GM18861 (cell line): Measurements from ENCODE around the gene C12orf42.
"Not testable (repeated sequence)": the region's sequence is repeated elsewhere in the genome, so short reads cannot be mapped to it uniquely, and the experiment has no call there.

Experiments used
- ATAC-seq: cut with Tn5 transposase; IDR thresholded peaks from one replicate; pipeline ENCODE4 v1.9.1; 2021; ENCODE audit not compliant: unreplicated experiment

The C12orf42 gene

DNA sequence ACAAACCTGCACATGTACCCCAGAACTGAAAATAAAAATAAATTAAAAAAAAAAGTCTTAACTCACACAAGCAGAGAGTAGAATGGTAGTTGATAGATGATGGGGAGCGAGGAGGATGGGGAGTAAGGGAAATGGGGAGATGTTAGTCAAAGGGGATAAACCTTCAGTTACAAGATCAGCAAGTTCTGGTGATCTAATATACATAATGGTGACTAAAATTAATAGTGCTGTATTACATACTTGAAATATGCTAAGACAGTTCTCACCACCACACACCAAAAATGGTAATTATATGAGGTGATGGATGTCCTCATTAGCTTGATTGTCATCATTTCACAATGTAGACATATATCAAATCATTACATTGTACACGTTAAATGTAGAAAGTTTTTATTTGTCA, 3.2 kb upstream of the C12orf42 start:
- ATAC-seq, result no peak

DNA sequence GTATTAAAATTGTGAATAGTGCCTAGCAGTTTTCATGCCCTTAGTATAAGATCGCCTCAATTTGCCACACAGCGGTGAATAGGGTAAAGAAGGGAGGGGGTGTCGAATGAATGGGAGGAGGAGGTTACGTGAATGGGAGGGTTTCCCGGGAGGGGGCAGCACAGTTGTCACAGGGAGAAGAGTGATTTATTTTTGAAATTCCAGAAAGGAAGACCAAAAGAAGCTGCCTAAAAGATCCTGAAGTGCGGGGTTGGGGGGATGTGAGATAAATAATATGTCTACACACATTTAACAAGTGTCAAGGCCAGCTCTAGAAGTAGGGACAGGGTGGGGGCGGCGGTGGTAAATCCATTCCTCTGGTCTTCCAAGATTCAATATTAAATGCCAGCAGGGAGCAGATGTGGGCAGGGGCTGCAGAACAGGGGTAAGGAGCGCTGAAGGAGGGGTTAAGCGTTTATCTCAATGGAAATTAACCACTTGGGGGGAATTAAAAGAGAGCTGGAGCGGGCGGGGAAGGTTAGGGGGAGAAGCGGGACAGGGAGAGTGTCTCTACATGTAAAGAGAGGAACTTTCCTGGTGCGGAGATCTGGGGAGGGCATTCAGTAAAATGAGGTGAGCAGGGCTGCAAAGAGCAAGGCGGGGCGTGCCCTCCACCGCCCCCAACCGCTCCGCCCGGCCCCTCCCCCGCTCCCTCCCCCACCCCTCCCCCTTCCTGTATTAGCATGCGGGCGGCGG, 867 bp downstream of the C12orf42 start:
- no peak for ATAC-seq

DNA sequence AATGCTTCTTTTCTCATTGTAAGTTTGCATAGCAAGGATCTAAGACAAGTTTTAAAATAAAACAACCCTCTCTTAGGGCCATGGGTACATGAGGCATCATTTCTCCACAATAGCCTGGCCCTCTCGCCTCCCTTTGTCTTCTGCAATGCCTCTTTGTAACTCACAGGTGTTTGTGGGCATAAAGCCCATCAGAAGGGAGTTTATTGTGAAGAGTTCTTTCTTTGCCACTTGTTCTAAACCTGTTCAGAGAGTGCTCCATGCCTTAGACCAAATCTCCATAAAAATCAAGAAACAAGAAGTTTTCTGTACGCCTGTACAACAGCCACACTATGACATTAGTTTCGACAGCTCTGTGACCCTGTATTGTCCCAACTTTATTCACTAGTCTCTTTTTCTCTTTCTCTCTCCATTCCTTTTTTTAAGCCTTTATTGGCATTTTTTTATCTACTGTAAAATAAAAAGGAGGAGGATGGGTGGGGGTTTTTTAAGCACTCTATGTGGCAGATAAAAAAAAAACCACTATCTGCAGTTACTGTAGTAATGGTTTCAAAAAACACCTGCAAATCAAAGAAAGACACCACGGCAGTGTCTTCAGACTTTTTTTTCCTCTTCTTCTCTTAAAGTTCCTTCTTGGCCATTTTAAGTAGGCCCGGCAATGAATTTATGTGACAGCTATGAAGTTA, 1.6 kb downstream of the C12orf42 start:
- ATAC-seq, result no peak

GRCh38 chr12:103493199-103493598, 2.6 kb downstream of the C12orf42 start:
- no peak for ATAC-seq

GRCh38 chr12:103482365-103482764, 13.4 kb downstream of the C12orf42 start:
- no peak for ATAC-seq

- no peak for ATAC-seq
These were observed 20.7 kb downstream of the C12orf42 start for GRCh38 chr12:103475073-103475472.

DNA sequence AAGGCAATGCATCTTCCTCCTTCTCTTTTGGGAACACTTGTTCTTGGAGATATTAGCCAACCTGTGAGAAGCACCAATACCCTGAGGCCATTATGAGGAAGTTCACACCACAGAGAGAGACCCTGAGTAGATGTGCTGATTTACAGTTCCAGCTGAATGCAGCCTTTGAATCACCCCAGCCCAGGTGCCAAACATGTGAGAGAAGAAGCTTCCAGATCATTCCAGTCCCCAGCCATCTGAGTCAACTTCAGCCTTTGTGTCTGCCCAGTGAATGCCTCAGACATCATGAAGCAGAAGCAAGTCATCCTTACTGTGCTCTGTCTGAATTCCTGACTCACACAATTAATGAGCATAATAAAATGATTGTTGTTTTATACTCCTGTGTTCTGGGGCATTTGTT, 25.1 kb downstream of the C12orf42 start:
- ATAC-seq, result peak; percentile 36

DNA sequence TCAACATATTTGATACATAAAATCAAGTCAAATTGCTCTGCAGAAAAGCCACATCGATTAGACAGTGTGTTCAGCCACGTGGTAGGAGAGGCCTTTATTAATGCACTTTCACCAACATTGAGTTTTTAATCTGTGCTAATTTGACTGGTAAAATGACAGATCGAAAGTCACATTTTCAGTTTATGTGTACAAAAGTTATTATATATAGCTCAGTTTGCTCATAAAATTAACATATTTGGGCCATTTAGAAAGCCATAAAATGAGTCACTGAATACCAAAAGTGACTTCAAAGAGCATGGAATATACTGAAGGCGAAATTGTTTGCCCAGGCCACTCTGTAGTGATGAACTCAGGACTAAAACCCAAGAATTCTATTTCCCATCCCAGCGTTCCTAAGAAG, 26.0 kb downstream of the C12orf42 start:
- peak; percentile 45 for ATAC-seq

- no peak for ATAC-seq
These were observed 26.9 kb downstream of the C12orf42 start for GRCh38 chr12:103468837-103469236.

DNA sequence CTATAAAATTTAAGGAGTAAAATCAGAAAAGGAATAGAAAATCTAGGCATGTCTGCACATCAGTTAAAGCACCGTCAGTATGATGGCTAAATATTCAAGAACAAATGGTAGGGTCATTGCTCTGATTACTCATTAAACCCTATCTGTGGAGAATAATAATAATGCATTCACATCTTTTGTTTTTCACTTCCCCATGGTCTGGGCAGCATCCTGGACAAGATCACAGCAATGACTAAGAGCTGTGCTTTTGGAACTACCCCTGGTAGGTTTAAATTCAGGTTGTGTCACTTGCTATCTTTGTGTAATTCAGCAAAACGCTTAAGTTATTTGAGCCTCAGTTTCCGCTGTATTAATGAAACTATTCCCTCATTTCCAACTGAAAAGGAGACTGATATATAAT, 33.1 kb downstream of the C12orf42 start:
- ATAC-seq, result peak; percentile 95

DNA sequence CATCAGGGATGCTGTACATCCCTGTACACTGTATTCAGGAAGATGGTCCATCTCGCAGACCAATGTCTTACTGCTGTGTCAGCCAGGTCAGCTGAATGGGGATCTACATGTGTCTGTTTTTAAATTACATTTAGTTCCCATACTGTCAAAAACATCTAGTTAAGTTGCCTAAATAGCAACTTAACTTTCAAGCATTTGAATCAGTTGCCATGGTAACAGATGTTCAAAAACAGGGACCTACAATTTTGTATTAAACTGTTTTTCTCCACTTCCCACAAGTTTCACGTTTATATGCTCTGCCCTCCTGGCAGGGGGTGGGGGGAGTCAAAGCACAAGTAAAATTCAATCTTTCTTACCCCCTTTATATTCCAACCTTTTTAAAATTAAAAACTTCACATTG, 38.3 kb downstream of the C12orf42 start:
- no peak for ATAC-seq

- no peak for ATAC-seq
These were observed 39.8 kb downstream of the C12orf42 start for GRCh38 chr12:103456006-103456405.

DNA sequence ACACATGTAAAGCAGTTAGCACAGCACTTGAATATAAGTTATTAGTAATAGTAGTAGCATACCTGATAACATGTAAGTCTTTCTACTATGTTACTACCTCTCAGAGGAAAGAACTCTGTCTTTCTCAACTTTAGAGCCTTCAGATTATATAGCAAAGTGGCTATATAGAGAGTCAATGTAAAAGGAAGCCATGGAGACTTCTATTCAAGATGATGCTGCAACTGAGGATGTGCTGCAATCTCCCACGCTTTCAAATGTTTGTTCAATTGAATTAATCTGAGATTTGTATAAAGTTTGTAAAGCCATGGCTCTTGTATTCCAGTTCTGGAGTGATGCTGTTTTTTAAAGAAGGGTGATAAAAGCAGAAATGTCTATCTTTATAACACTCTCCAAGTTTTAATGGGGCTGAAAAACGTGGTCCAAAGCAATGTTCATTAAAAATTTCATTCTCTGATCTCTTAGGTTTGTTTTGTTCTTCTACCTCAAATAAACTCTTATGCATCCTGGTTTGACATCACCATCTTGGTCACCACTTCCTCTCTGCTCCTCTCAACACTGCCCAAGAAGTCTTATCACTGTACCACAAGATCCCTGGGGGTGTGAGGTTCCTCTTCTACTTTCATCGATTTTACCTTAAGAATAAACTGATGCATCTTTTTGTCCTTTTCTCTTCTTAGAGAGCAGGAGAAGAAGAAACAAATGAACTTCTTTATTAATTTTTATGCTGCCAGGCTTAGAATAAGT, 40.6 kb downstream of the C12orf42 start:
- ATAC-seq, result peak; percentile 91

DNA sequence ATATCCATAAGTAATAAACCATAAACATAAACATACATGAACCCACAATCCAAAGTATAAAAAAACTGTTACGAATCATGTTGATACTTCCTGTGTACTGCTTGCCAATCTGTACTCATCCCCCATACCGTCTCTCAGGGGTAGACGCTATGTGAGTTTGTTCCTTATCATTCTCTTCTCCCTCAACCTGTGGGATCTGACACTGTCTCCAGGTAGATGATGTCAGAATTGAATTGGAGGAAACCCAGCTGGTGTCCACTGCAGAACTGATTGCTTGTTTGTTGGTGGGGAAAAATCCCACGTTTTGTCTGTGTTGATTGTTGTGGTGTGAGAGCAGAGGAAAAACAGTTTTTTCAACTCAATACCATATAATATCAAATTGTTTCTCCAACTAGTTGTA, 50.8 kb downstream of the C12orf42 start:
- ATAC-seq, result no peak

DNA sequence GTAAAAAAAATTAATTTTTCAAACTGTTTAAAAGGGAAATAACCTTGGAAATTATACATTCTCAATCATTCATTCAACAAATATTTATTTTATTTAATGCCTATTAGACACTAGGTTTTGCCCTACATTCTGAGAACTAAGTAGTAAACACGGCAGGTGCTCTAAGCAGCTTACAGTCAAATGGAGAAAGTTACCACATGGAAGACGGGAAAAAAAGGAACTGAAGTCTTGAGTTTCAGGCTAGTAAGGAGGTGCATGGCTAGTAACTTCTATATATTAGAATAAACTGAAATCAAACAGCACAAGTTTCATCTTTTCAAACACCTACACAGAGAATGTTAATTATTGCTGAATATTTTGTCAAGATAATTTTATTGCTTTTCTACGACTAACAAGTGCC, 52.9 kb downstream of the C12orf42 start:
- ATAC-seq, result no peak

GRCh38 chr12:103442182-103442555, 53.6 kb downstream of the C12orf42 start:
- ATAC-seq, result no peak

DNA sequence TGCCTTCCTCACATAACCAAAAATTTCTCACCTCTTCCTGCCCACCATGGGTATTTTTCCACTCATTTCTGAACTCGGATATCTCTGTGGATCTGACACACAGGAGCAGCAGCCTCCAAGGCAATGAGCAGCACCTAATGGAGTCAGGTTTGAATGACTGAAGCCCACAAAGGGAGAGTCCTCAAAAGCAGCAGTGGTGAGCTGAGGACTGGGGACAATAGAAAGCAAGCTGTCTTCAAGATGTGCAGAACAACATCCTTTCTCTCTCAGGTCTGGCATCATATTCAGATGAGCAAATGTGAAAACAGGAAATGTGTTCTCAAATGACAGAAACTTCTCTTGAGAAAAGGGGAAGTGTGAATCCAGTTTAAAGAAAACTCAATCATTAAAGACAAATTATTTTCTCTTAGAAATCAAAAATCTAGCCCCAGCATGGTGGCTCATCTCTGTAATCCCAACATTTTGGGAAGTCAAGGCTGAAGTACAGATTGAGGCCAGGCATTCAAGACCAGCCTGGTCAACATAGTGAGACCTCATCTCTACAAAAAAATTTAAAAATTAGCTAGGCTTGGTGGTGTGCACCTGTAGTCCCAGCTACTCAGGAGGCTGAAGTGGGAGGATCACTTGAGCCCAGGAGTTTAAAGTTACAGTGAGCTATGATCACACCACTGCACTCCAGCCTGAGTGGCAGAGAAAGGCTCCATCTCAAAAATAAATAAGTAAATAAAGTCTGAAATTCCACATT, 54.2 kb downstream of the C12orf42 start:
- ATAC-seq, result peak; percentile 95

DNA sequence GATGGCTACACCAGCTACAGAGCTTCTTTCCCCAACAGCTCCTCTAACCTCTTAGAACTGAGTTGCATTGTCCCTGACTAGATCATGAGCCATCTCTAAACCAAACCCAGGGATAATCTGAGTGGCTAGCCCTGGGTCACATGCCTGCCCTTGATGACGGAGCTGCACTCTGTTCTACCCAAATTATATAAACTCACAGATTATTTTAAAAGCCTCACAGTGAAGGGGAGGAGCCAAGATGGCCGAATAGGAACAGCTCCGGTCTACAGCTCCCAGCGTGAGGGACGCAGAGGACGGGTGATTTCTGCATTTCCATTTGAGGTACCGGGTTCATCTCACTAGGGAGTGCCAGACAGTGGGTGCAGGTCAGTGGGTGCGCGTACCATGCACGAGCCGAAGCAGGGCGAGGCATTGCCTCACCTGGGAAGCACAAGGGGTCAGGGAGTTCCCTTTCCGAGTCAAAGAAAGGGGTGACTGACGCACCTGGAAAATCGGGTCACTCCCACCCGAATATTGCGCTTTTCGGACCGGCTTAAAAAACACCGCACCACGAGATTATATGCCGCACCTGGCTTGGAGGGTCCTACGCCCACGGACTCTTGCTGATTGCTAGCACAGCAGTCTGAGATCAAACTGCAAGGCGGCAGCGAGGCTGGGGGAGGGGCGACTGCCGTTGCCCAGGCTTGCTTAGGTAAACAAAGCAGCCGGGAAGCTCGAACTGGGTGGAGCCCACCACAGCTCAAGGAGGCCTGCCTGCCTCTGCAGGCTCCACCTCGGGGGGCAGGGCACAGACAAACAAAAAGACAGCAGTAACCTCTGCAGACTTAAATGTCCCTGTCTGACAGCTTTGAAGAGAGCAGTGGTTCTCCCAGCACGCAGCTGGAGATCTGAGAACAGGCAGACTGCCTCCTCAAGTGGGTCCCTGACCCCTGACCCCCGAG, 61.3 kb downstream of the C12orf42 start:
- ATAC-seq, result not testable (repeated sequence)

DNA sequence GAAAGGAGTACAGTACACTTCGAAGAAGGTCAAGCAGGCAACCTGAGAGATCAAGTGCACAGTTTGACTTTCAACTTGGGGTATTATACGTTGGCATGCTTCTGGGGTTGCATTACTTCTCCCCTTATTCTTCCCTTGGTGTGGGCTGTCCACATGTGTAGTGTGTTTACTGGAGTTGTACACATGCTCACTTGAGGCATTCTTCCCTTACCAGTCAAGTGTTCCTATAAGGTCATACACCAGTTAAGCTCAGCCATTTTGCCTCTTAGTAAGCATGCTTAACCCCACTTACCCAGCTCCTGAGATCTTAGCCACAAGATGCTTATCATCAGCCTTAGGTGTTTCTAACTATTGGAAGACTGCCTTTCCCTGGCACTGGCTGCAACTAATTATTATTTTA, 63.8 kb downstream of the C12orf42 start:
- no peak for ATAC-seq

GRCh38 chr12:103431387-103431786, 64.4 kb downstream of the C12orf42 start:
- ATAC-seq, result peak; percentile 52
